ENCODE results near the gene CRIP2. TPM values are rescaled to one million over a fixed set of nuclear protein-coding genes. Genes with fewer than 3 reads are reported as not detected.
A peak's percentile ranks its signal among the peaks of the same experiment; 100 is the strongest.

The CRIP2 gene
- total RNA-seq, 4 donors from 2014 or later: 44.2 to 118 (median 80.7) TPM

- Histone ChIP-seq H3K9me3 (no peaks in the 10 kb centered on the region), H3K27me3 (peaks cover 0 to 61% (median 9%) of the 10 kb centered on the region in 4 donors), H3K4me3 (peak within 1 kb of the TSS; percentile 35 to 81 (median 54)), H3K4me1 (peaks cover 19 to 40% (median 27%) of the 10 kb centered on the region in 3 donors), H3K36me3 (no peaks in the 10 kb centered on the region), H3K27ac (peak within 1 kb of the TSS in 3 of 4 donors; percentile 30 to 70 (median 52))
- TF ChIP-seq POLR2A (IDR thresholded peaks at IDR 0.05) (no peak), CTCF (IDR thresholded peaks at IDR 0.05) (no peak)
- WGBS, 2 donors: no CpG with 5 or more reads among the region's 88 CpGs
- intact Hi-C loops (cut with DNase I): loop anchor here (5.0 kb wide), 1 partner anchor 159 kb away; no protein-coding TSS in a partner anchor
- no peak for DNase-seq
Observed at GRCh38 chr14:105525861-105526775, 51.5 kb downstream of the CRIP2 start, which contains the start of gene TMEM121. Gene TMEM121, plus strand, starts transcription at chr14:105526583. Its CDS starts 2,252 bp downstream, at chr14:105528835.

- no CpG with 5 or more reads among the region's 48 CpGs for WGBS, 2 donors
- peak overlapping the region in 3 of 4 donors; percentile 30 to 70 (median 36) for H3K27ac ChIP-seq
Observed at GRCh38 chr14:105526776-105527380, 52.3 kb downstream of the CRIP2 start.

GRCh38 chr14:105527381-105527825, 52.8 kb downstream of the CRIP2 start:
- Histone ChIP-seq H3K4me3 (peak overlapping the region; percentile 35 to 81 (median 54)), H3K9me3 (no peaks in the 10 kb centered on the region), H3K4me1 (peaks cover 19 to 40% (median 27%) of the 10 kb centered on the region in 3 donors), H3K27ac (peak overlapping the region in 1 of 4 donors; percentile 68), H3K36me3 (no peaks in the 10 kb centered on the region), H3K27me3 (peaks cover 0 to 53% (median 9%) of the 10 kb centered on the region in 4 donors)
- WGBS, 2 donors: 20% methylated on average over 3 of the region's 23 CpGs; no CpG with 5 or more reads in 1 of the 2 donors
- no peak for DNase-seq
- intact Hi-C loops (cut with DNase I): loop anchor here (5.0 kb wide), 1 partner anchor 160 kb away; no protein-coding TSS in a partner anchor
- TF ChIP-seq CTCF (IDR thresholded peaks at IDR 0.05) (no peak), POLR2A (IDR thresholded peaks at IDR 0.05) (no peak)

More at GRCh38 chr14:105526776-105527380, 52.3 kb downstream of the CRIP2 start:
- Histone ChIP-seq H3K9me3 (no peaks in the 10 kb centered on the region), H3K36me3 (no peaks in the 10 kb centered on the region), H3K27me3 (peaks cover 0 to 58% (median 9%) of the 10 kb centered on the region in 4 donors), H3K4me1 (peaks cover 19 to 40% (median 27%) of the 10 kb centered on the region in 3 donors), H3K4me3 (peak overlapping the region; percentile 35 to 81 (median 54))
- DNase-seq: no peak
- TF ChIP-seq POLR2A (IDR thresholded peaks at IDR 0.05) (no peak), CTCF (IDR thresholded peaks at IDR 0.05) (no peak)
- intact Hi-C loops (cut with DNase I): loop anchor here (5.0 kb wide), 1 partner anchor 160 kb away; no protein-coding TSS in a partner anchor

GRCh38 chr14:105527826-105528585, 53.4 kb downstream of the CRIP2 start:
- WGBS, 2 donors: 8% methylated on average over 10 of the region's 67 CpGs; no CpG with 5 or more reads in 1 of the 2 donors
- Histone ChIP-seq H3K9me3 (no peaks in the 10 kb centered on the region), H3K27me3 (peaks cover 0 to 55% (median 9%) of the 10 kb centered on the region in 4 donors), H3K4me3 (peak overlapping the region; percentile 41 to 81 (median 54)), H3K4me1 (peaks cover 19 to 40% (median 27%) of the 10 kb centered on the region in 3 donors), H3K36me3 (no peaks in the 10 kb centered on the region), H3K27ac (peak overlapping the region; percentile 18 to 83 (median 62))
- TF ChIP-seq POLR2A (IDR thresholded peaks at IDR 0.05): peak in 1 of 4 donors; percentile 44
- peak; percentile 58 to 91 (median 85) for TF ChIP-seq CTCF (IDR thresholded peaks at IDR 0.05)
- intact Hi-C loops (cut with DNase I): loop anchor here (5.0 kb wide), 1 partner anchor 161 kb away; no protein-coding TSS in a partner anchor
- DNase-seq: no peak
